ENCODE results near the gene NDOR1.

NDOR1 gene

GRCh38 chr9:137237759-137238726 is 32.5 kb downstream of the NDOR1 start:
- no peak for TF ChIP-seq GATA3 (IDR thresholded peaks at IDR 0.05; ENCODE audit: low read depth, low read length)
- no peak for TF ChIP-seq GATA2 (IDR thresholded peaks at IDR 0.05; ENCODE audit: low read depth, low read length)

DNA sequence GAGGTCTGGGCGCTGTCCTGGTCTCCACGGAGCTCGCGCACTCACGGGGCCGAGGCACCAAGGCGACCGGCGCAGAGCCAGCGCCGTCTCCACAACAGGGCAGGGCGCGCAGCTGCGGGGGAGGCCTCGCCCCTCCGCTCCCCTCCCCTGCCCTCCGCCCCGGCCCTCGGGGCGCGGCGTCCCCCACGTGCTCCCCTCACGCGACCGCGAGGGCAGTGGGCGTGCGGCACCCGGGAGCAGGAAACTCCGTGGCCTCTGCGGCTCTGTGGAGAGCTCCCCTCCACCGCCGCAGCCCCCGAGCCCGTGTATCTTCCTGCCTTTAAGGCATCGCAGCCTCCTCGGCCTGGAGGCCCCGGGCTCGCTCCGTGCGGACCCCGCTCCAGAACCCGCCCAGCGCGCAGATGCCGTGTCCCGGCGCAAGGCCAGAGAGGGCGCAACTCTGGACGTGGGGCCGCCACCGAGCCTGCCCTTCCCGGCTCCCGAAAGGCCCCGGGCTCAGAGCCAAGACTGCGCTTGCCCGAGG is 34.9 kb downstream of the NDOR1 start:
- no peak for TF ChIP-seq GATA3 (IDR thresholded peaks at IDR 0.05; ENCODE audit: low read depth, low read length)
- no peak for TF ChIP-seq GATA2 (IDR thresholded peaks at IDR 0.05; ENCODE audit: low read depth, low read length)

DNA sequence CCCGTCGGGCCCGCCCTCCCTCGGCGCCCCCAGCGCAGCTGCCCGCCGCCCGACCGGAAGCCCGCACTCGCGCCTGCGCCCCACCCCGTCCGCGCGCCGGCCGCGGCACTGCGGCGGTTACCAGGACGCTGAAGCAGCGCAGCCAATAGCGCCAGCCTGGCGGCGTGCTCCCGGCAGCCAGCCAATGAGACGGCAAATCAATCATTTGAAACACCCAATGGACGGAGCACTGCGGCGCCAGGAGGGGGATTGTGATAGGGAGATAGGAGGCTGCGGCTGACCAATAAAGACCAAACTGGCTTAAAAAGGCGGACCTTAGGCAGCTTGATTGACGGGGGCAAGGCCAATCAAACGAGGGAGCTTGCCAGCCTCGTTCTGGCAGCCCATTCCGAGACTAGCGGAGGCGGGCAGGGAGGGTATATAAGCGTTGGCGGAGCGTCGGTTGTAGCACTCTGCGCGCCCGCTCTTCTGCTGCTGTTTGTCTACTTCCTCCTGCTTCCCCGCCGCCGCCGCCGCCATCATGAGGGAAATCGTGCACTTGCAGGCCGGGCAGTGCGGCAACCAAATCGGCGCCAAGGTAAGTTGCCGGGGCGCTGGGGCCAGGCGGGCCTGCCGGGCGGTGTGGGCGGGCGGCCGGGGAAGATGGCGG is 35.5 kb downstream of the NDOR1 start, which contains the start of gene TUBB4B:
Gene TUBB4B, plus strand, starts transcription at position 447 of the 649 bp plus-strand sequence. Its CDS starts 74 bp downstream, at position 521.
- no peak for TF ChIP-seq GATA2 (IDR thresholded peaks at IDR 0.05; ENCODE audit: low read depth, low read length)
- TF ChIP-seq GATA3 (IDR thresholded peaks at IDR 0.05; ENCODE audit: low read depth, low read length) = no peak

GRCh38 chr9:137241490-137242268 is 36.2 kb downstream of the NDOR1 start:
- TF ChIP-seq GATA2 (IDR thresholded peaks at IDR 0.05; ENCODE audit: low read depth, low read length) = no peak
- TF ChIP-seq GATA3 (IDR thresholded peaks at IDR 0.05; ENCODE audit: low read depth, low read length) = no peak

GRCh38 chr9:137242269-137243203 is 37.0 kb downstream of the NDOR1 start:
- TF ChIP-seq GATA3 (IDR thresholded peaks at IDR 0.05; ENCODE audit: low read depth, low read length) (no peak), GATA2 (IDR thresholded peaks at IDR 0.05; ENCODE audit: low read depth, low read length) (no peak)

DNA sequence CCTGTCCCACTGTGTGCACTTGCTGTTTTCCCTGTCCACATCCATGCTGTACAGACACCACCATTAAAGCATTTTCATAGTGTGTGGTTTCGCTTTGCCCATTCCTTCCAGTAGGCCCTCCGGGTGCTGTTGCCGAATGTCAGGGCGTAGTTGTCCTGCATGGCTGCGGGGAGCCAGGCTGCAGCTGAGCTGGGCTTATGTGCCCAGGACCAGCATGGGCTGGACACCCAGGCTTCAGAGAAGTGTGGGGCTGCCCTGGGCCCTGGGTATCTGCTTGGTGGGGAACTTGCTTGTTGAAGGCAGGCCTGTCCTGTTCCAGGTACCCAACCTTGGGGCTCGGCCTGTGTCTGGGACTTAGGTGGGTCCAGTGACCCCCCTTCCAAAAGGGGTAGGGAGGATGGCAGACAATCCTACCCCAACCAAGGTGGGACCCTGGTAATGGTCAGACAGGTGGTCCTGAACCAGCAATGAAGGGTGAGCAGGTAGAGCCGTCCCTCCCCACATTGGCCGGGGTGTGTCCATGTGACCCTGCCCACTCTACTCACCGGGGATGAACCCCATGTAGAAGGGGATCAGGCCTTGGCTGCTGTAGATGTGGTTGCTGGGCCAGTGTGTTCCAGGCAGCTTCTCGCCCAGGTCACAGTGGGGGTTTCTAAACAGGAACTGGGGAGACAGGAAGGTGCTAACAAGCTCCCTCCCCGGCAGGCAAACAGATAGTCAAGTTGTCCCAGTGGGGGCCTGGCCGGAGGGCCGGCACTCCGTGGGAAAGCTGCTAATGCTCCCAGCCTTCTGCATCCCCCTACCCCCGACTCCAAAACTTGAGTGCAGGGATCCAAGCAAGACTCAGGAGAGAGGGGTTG is 38.4 kb downstream of the NDOR1 start:
- TF ChIP-seq GATA2 (IDR thresholded peaks at IDR 0.05; ENCODE audit: low read depth, low read length) = no peak

DNA sequence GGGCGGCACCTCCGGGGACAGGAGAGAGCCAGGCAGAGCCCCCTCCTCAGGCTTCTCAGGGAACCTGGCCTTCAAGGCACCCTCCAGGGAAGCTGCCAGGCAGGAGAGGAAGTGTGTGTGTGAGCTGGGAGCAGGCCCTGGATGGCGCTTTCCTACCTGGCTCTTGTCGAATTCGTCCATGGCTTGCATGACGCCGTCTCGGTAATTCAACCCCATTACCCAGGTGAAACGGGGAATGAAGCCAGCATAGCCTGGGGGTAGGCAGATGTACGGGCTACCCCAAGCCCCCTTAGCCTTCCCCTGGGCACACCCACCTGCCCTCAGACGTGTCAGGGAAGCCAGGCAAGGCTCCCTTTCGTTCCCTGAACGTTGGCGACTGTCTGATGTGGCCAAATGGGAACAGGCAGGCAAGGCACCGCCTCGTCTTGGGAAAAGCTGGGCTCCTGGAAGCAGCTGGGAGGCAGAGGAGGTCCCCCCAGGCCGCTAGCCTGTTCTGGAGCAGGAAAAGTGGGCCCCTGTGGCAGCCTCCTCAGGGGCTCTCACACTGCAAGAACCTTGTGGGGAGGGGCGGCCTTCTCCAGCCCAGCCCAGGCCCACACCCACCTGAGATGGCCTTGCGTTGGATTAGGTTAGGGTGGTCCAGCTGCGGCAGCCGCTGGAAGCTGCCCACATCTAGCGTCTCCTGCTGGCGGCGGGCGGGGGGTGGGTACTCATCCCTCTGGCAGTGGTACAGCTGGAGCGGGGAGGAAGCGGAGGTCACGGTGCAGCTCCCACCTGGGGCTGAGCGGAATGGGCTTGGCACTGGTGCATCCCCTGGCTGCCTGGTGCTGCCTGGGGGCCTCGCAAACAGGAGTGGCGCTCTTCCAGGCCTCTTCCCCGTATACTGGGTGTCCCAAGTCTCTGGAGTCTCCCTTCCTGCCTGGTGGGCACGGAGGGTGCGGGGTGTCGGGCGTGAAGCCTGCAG is 39.3 kb downstream of the NDOR1 start:
- no peak for TF ChIP-seq GATA2 (IDR thresholded peaks at IDR 0.05; ENCODE audit: low read depth, low read length)
- no peak for TF ChIP-seq GATA3 (IDR thresholded peaks at IDR 0.05; ENCODE audit: low read depth, low read length)

GRCh38 chr9:137245450-137246421 is 40.2 kb downstream of the NDOR1 start:
- TF ChIP-seq GATA2 (IDR thresholded peaks at IDR 0.05; ENCODE audit: low read depth, low read length) (no peak), GATA3 (IDR thresholded peaks at IDR 0.05; ENCODE audit: low read depth, low read length) (no peak)

DNA sequence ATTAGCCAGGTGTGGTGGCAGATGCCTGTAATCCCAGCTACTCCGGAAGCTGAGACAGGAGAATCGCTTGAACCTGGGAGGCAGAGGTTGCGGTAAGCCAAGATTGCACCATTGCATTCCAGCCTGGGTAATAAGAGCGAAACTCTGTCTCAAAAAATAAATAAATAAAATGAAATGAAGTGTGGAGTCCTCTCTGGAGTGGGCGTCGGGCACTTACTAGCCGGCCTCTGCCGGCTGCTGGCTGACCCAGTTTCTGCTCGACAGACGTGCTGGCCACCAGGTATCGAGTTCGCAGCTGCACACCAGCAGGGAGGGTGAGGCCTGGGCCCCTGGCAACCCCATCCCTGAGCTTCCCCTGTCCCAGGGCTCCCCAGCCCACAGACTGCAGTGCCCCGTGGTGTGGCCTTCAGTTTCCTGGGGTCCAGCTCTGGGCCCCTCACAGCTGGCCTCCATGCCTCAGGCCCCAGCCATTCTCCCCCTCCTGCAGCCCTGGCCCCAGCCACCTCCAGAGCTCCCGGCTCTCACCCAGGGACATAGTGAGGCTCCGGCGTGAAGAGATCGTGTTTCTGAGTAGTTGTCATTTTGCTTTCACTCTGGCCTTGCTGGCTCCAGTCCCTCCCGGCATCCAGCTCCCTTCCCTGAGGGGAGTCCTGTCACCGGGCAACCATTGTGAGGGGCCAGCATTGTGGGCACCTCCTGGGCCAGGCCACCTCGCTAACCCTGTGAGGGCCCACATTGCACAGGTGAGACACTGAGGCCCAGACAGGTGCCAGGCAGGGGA is 41.8 kb downstream of the NDOR1 start:
- no peak for TF ChIP-seq GATA3 (IDR thresholded peaks at IDR 0.05; ENCODE audit: low read depth, low read length)
- TF ChIP-seq GATA2 (IDR thresholded peaks at IDR 0.05; ENCODE audit: low read depth, low read length) = no peak

DNA sequence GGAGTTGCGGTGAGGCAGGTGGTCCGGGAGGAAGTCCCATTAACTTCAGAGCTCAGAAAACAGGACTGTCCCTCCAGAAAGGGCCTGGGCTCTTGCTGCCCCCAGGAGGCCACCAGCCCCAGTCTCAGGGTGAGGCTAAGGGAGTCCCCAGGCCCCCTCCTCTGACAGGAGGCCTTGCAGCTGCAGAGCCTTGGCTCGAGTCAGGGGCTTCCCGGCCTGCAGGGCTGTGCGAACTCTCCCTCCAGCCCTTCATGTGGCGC is 42.3 kb downstream of the NDOR1 start:
- TF ChIP-seq GATA3 (IDR thresholded peaks at IDR 0.05; ENCODE audit: low read depth, low read length) (no peak), GATA2 (IDR thresholded peaks at IDR 0.05; ENCODE audit: low read depth, low read length) (no peak)

All from SH-SY5Y (cell line).